A673 (cell line): ENCODE results near the gene TCF15. TPM values are rescaled to one million over a fixed set of nuclear protein-coding genes. Genes with fewer than 3 reads are reported as not detected.

Experiments
- BruUV-seq: library from RNA; stranded (reverse); fragments of 400-500 nt; replicated peaks from 2 replicates; lab custom pipeline; 2021; lab: Mats Ljungman, UMichigan
- CTCF ChIA-PET: fragments of 300-600 bp; sonication (Branson Sonifier 250); formaldehyde crosslinking; loops from one replicate; lab custom pipeline; 2022; ENCODE audit warnings: antibody characterized with exemption; lab: Charles Lee
- POLR2A ChIA-PET: fragments of 300-600 bp; sonication (Branson Sonifier 250); formaldehyde crosslinking; loops from one replicate; lab custom pipeline; 2022; ENCODE audit warnings: antibody characterized with exemption; ENCODE audit not compliant: low non-redundant PET; lab: Charles Lee
- DNase-seq: peaks from one replicate; pipeline ENCODE4 v3.0.0-alpha.2; 2015; ENCODE audit warnings: low spot score
- H3K27ac ChIP-seq: fragments of 200-600 bp; sonication (generic); 2 replicates; pipeline ENCODE4 v1.5.1; 2016; ENCODE audit warnings: mixed run types, low read depth, mild to moderate bottlenecking, mixed read lengths, antibody characterized with exemption, low read length; ENCODE audit not compliant: poor library complexity, severe bottlenecking
- H3K27me3 ChIP-seq: fragments of 200-600 bp; sonication (generic); replicated peaks from 2 replicates; pipeline ENCODE4 v1.6.1; 2017; ENCODE audit warnings: mixed run types, low read depth, mild to moderate bottlenecking, mixed read lengths, antibody characterized with exemption, low read length; ENCODE audit not compliant: insufficient read depth, poor library complexity
- H3K36me3 ChIP-seq: fragments of 200-600 bp; sonication (generic); 2 replicates; pipeline ENCODE4 v1.6.1; 2016; ENCODE audit warnings: mixed run types, mild to moderate bottlenecking, mixed read lengths, antibody characterized with exemption, low read length; ENCODE audit not compliant: insufficient read depth, poor library complexity, severe bottlenecking
- H3K4me1 ChIP-seq: fragments of 200-600 bp; sonication (generic); 2 replicates; pipeline ENCODE4 v1.6.1; 2017; ENCODE audit warnings: mixed run types, mild to moderate bottlenecking, mixed read lengths, antibody characterized with exemption, low read length; ENCODE audit not compliant: insufficient read depth, poor library complexity, severe bottlenecking
- H3K4me3 ChIP-seq: fragments of 200-600 bp; sonication (generic); 2 replicates; pipeline ENCODE4 v1.5.1; 2016; ENCODE audit warnings: low read depth, mixed run types, mild to moderate bottlenecking, mixed read lengths, low read length; ENCODE audit not compliant: poor library complexity, severe bottlenecking
- H3K9me3 ChIP-seq: fragments of 200-600 bp; sonication (generic); 2 replicates; pipeline ENCODE4 v1.6.1; 2016; ENCODE audit warnings: mixed run types, low read depth, mild to moderate bottlenecking, mixed read lengths, antibody characterized with exemption, low read length; ENCODE audit not compliant: poor library complexity, severe bottlenecking
- EZH2 ChIP-seq: fragments of 200-600 bp; sonication (generic); IDR thresholded peaks from 2 replicates; pipeline ENCODE4 v1.6.1; 2017; ENCODE audit warnings: borderline replicate concordance, low read depth, mild to moderate bottlenecking, mixed read lengths, antibody characterized with exemption, low read length; ENCODE audit not compliant: poor library complexity, severe bottlenecking
- intact Hi-C: fragments of 100-400 bp; cut with micrococcal nuclease; formaldehyde crosslinking; loops from one replicate; pipeline ENCODE4 v1.10.0; 2022; ENCODE audit not compliant: unreplicated experiment
- total RNA-seq: library from RNA; stranded (reverse); gene quantifications from 2 replicates; pipeline ENCODE4 v1.2.3, GENCODE V29; 2021
- TF ChIP-seq, protein P1 (sequence below): fragments of 300-800, 200-600 bp; sonication (generic); conservative IDR thresholded peaks from 2 replicates; pipeline ENCODE4 v1.5.1; 2017; ENCODE audit warnings: low read depth, mild to moderate bottlenecking, antibody characterized with exemption, low read length, moderate library complexity, mixed read lengths

The TCF15 gene
- total RNA-seq, 1 experiment from 2014 or later = 0.24 TPM

DNA sequence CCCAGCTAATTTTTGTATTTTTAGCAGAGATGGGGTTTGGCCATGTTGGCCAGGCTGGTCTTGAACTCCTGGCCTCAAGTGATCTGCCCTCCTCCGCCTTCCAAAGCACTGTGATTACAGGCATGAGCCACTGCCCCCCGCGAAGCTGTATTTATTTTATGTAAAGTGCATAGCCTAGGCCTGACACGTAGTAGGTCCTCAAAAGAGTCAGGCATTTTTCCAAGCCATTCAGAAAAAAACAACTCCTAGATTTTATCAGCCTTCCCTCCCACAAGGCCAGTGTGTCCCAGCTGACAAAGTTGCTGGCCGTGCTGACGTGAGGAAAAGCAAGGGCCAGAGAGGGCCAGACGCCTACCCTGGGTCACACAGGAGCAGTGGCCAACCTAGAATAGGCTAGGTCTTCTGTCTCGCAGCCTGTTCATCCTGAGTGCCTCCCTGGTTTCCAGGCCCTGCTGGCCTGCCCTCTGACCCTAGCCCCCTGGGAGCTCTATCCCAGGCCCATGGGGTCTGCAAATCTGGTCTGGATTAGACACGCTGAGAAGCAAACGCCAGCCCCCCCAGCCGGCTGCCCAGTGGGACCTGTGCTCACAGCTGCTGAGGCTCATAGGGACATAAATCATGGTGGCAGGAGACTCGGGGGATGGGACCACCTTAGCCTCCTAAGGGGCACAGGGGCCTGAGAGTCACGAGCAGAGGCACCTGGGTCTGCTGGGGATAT, 11.8 kb downstream of the TCF15 start:
- intact Hi-C loops = no loop called here

DNA sequence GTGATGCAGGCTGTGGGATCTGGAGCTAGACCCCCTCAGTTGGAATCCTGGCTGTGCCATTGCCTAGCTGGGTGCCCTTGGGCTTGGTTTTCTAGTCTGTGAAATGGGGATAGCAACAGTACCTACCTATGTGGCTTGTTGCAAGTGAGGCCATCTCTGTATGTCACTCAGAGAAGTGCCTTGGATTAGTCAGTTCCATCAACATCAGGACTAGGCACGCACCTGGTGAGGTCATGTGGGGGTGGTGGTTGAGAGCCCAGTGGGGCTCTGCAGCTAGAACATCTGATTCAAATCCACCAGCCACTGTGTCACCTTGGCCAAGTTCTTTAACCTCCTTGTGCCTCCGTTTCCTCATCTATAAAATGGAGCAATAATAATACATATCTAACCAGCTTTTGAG, 12.5 kb downstream of the TCF15 start:
- intact Hi-C loops = no loop called here
- Histone ChIP-seq H3K36me3 (no peaks in the 10 kb centered on the region), H3K4me1 (no peaks in the 10 kb centered on the region), H3K27me3 (no peaks in the 10 kb centered on the region), H3K27ac (no peak overlapping the region), H3K4me3 (no peak overlapping the region), H3K9me3 (no peaks in the 10 kb centered on the region)
- POLR2A ChIA-PET = no interaction called here
- CTCF ChIA-PET = no interaction called here
- no peak for DNase-seq
- TF ChIP-seq EZH2 = no peak
- TF ChIP-seq, protein P1, sequence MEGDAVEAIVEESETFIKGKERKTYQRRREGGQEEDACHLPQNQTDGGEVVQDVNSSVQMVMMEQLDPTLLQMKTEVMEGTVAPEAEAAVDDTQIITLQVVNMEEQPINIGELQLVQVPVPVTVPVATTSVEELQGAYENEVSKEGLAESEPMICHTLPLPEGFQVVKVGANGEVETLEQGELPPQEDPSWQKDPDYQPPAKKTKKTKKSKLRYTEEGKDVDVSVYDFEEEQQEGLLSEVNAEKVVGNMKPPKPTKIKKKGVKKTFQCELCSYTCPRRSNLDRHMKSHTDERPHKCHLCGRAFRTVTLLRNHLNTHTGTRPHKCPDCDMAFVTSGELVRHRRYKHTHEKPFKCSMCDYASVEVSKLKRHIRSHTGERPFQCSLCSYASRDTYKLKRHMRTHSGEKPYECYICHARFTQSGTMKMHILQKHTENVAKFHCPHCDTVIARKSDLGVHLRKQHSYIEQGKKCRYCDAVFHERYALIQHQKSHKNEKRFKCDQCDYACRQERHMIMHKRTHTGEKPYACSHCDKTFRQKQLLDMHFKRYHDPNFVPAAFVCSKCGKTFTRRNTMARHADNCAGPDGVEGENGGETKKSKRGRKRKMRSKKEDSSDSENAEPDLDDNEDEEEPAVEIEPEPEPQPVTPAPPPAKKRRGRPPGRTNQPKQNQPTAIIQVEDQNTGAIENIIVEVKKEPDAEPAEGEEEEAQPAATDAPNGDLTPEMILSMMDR = no peak
- BruUV-seq = no TSS peak

More for the DNA sequence above, 11.8 kb downstream of the TCF15 start:
- Histone ChIP-seq H3K27me3 (no peaks in the 10 kb centered on the region), H3K4me3 (no peak overlapping the region), H3K27ac (no peak overlapping the region), H3K36me3 (no peaks in the 10 kb centered on the region), H3K4me1 (no peaks in the 10 kb centered on the region), H3K9me3 (no peaks in the 10 kb centered on the region)
- no TSS peak for BruUV-seq
- CTCF ChIA-PET = no interaction called here
- POLR2A ChIA-PET = no interaction called here
- TF ChIP-seq, protein P1 = no peak
- no peak for TF ChIP-seq EZH2
- no peak for DNase-seq

DNA sequence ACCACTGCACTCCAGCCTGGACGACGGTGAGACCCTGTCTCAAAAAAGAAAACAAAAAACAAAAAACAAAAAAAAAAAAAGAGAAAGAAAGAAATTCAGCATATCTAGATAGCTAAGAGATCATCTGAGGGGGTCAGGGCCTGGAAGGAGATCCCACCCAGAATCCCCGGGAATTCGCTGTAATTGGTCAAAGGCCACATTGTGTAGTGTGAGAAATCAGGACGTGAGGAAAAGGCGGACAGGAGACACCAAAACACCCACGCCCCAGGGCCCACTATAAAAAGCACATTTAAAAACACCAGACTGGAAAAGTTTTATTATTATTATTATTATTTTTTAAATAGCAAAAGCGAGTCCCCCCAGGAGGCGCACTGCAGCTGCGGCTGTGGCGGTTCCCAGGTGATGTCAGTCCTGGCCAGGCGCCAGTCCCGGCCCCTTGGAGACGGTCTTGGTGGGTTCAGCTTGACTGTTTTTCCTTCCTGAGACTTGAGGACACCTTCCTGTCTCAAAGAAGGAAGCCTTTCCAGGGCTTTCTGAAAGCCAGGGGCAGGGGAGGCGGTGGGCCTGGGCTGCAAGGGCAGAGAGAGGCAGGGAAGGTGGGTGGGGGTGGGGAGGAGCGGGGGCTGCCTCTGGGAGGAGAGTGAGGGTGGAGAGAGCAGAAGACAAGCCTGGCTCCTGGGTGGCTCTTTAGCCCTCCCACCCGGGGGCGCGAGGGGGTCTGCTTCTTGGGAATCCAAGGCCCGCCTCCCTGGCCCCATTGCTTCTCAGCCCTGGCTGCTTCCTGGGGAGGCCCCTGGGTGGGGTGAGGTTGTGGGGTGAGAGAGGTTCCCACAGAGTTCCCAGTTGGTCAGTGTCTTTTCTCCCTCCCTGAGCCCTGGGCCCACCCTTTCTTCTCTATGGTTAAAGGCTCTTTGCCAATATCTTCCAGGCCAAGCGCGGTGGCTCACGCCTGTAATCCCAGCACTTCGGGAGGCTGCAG, 14.5 kb downstream of the TCF15 start:
- Histone ChIP-seq H3K4me1 (no peaks in the 10 kb centered on the region), H3K27me3 (no peaks in the 10 kb centered on the region), H3K27ac (no peak overlapping the region), H3K4me3 (no peak overlapping the region), H3K9me3 (no peaks in the 10 kb centered on the region), H3K36me3 (no peaks in the 10 kb centered on the region)
- CTCF ChIA-PET = interaction anchor here (0.6 kb wide), 1 partner anchor 265 kb away, joined by 8 read pairs; no protein-coding TSS in a partner anchor
- TF ChIP-seq, protein P1 = no peak
- no peak for TF ChIP-seq EZH2
- POLR2A ChIA-PET = no interaction called here
- DNase-seq = no peak
- intact Hi-C loops = no loop called here
- BruUV-seq = no TSS peak
